H9 (cell line): Measurements from ENCODE around the gene PCYT2. TPM values are rescaled to one million over a fixed set of nuclear protein-coding genes. Genes with fewer than 3 reads are reported as not detected.

Experiments
- DNase-seq: peaks from one replicate; pipeline ENCODE4 v3.0.0-alpha.2; 2017
- H2AFZ ChIP-seq: one replicate; pipeline ENCODE4 v1.6.1; 2013; ENCODE audit warnings: mild to moderate bottlenecking, low read length, control low read depth, moderate library complexity
- H2AK5ac ChIP-seq: 2 replicates; pipeline ENCODE4 v1.6.1; 2013; ENCODE audit warnings: low read length, control low read depth, mixed read lengths; ENCODE audit not compliant: insufficient read length
- H2BK120ac ChIP-seq: one replicate; pipeline ENCODE4 v1.6.1; 2013; ENCODE audit warnings: low read depth, mild to moderate bottlenecking, low read length, control low read depth, inconsistent platforms; ENCODE audit not compliant: poor library complexity, severe bottlenecking
- H2BK12ac ChIP-seq: 2 replicates; pipeline ENCODE4 v1.6.1; 2013; ENCODE audit warnings: low read length, control low read depth, mixed read lengths, low read depth; ENCODE audit not compliant: insufficient read length
- H2BK15ac ChIP-seq: 2 replicates; pipeline ENCODE4 v1.6.1; 2013; ENCODE audit warnings: low read depth, low read length, control low read depth
- H2BK20ac ChIP-seq: one replicate; pipeline ENCODE4 v1.6.1; 2013; ENCODE audit warnings: low read depth, mild to moderate bottlenecking, low read length, control low read depth, inconsistent platforms; ENCODE audit not compliant: poor library complexity, severe bottlenecking
- H2BK5ac ChIP-seq: 2 replicates; pipeline ENCODE4 v1.6.1; 2013; ENCODE audit warnings: low read length, control low read depth, mixed read lengths; ENCODE audit not compliant: insufficient read length
- H3K14ac ChIP-seq: 2 replicates; pipeline ENCODE4 v1.6.1; 2013; ENCODE audit warnings: low read length, control low read depth; ENCODE audit not compliant: insufficient read depth
- H3K18ac ChIP-seq: 2 replicates; pipeline ENCODE4 v1.6.1; 2013; ENCODE audit warnings: low read depth, mild to moderate bottlenecking, mixed read lengths, low read length, control low read depth; ENCODE audit not compliant: insufficient read length
- H3K23ac ChIP-seq: 2 replicates; pipeline ENCODE4 v1.6.1; 2013; ENCODE audit warnings: low read length, control low read depth, mixed read lengths, low read depth; ENCODE audit not compliant: insufficient read length
- H3K23me2 ChIP-seq: 2 replicates; pipeline ENCODE4 v1.6.1; 2013; ENCODE audit warnings: low read depth, mild to moderate bottlenecking, mixed read lengths, low read length, control low read depth; ENCODE audit not compliant: insufficient read length, poor library complexity, severe bottlenecking
- H3K27ac ChIP-seq: 2 replicates; pipeline ENCODE4 v1.5.1; 2013; ENCODE audit warnings: low read length, control low read depth, mixed read lengths, low read depth; ENCODE audit not compliant: insufficient read length
- H3K27me3 ChIP-seq: 2 replicates; pipeline ENCODE4 v1.6.1; 2013; ENCODE audit warnings: low read length, control low read depth, inconsistent platforms; ENCODE audit not compliant: insufficient read depth
- H3K4ac ChIP-seq: 2 replicates; pipeline ENCODE4 v1.6.1; 2013; ENCODE audit warnings: low read depth, mild to moderate bottlenecking, control low read depth, inconsistent platforms, low read length, moderate library complexity
- H3K4me1 ChIP-seq: 2 replicates; pipeline ENCODE4 v1.6.1; 2013; ENCODE audit warnings: low read length, control low read depth, inconsistent platforms; ENCODE audit not compliant: insufficient read depth
- H3K4me2 ChIP-seq: 2 replicates; pipeline ENCODE4 v1.6.1; 2013; ENCODE audit warnings: low read length, control low read depth, mixed read lengths; ENCODE audit not compliant: insufficient read length, insufficient read depth
- H3K56ac ChIP-seq: 2 replicates; pipeline ENCODE4 v1.6.1; 2013; ENCODE audit warnings: low read depth, mild to moderate bottlenecking, mixed read lengths, low read length, control low read depth; ENCODE audit not compliant: insufficient read length
- H3K79me1 ChIP-seq: 2 replicates; pipeline ENCODE4 v1.6.1; 2013; ENCODE audit warnings: low read depth, mild to moderate bottlenecking, moderate library complexity, low read length, control low read depth, inconsistent platforms; ENCODE audit not compliant: insufficient read depth, poor library complexity, severe bottlenecking
- H3K79me2 ChIP-seq: 2 replicates; pipeline ENCODE4 v1.6.1; 2013; ENCODE audit warnings: low read length, control low read depth, inconsistent platforms; ENCODE audit not compliant: insufficient read depth
- H3K9ac ChIP-seq: 2 replicates; pipeline ENCODE4 v1.6.1; 2013; ENCODE audit warnings: low read length, control low read depth, mixed read lengths; ENCODE audit not compliant: insufficient read length; ENCODE audit errors: extremely low read depth
- H3K9me3 ChIP-seq: one replicate; pipeline ENCODE4 v1.6.1; 2013; ENCODE audit warnings: low read depth, low read length, inconsistent platforms; ENCODE audit not compliant: control insufficient read depth
- H3T11ph ChIP-seq: one replicate; pipeline ENCODE4 v1.6.1; 2013; ENCODE audit warnings: mild to moderate bottlenecking, low read length, control low read depth, inconsistent platforms
- H4K20me1 ChIP-seq: one replicate; pipeline ENCODE4 v1.6.1; 2013; ENCODE audit not compliant: control insufficient read depth, insufficient read length, insufficient read depth
- H4K5ac ChIP-seq: 2 replicates; pipeline ENCODE4 v1.6.1; 2013; ENCODE audit warnings: low read depth, mild to moderate bottlenecking, mixed read lengths, low read length, control low read depth; ENCODE audit not compliant: insufficient read length
- H4K8ac ChIP-seq: replicated peaks from 2 replicates; pipeline ENCODE4 v1.6.1; 2013; ENCODE audit warnings: low read length, control low read depth, mixed read lengths, low read depth; ENCODE audit not compliant: insufficient read length
- H4K91ac ChIP-seq: 2 replicates; pipeline ENCODE4 v1.6.1; 2013; ENCODE audit warnings: low read depth, mild to moderate bottlenecking, moderate library complexity, mixed read lengths, low read length, control low read depth; ENCODE audit not compliant: insufficient read length
- H3K27ac Mint-ChIP-seq, 3 experiments: 2 replicates in 2 of 3; 3 replicates in 1 of 3; pipeline ENCODE4 v1.8.0; 2020 to 2021; ENCODE audit warnings: mixed read lengths in 3 of 3, mild to moderate bottlenecking in 1 of 3, moderate library complexity in 1 of 3
- H3K27me3 Mint-ChIP-seq: 2 replicates; pipeline ENCODE4 v1.8.0; 2021; ENCODE audit warnings: low read depth, mild to moderate bottlenecking, moderate library complexity, mixed read lengths
- H3K36me3 Mint-ChIP-seq, 3 experiments: 2 replicates in 2 of 3; 3 replicates in 1 of 3; pipeline ENCODE4 v1.8.0; 2020 to 2021; ENCODE audit warnings: low read depth in 3 of 3, mixed read lengths in 3 of 3; ENCODE audit not compliant: insufficient read depth in 1 of 3
- H3K4me1 Mint-ChIP-seq, 2 experiments: 2 replicates each; pipeline ENCODE4 v1.8.0; 2020; ENCODE audit warnings: mixed read lengths in 2 of 2
- H3K4me3 Mint-ChIP-seq, 2 experiments: 2 replicates in 1 of 2; 3 replicates in 1 of 2; pipeline ENCODE4 v1.8.0; 2020 to 2021; ENCODE audit warnings: mild to moderate bottlenecking in 2 of 2, mixed read lengths in 2 of 2, moderate library complexity in 1 of 2
- H3K9me3 Mint-ChIP-seq, 2 experiments: 2 replicates in 1 of 2; 3 replicates in 1 of 2; pipeline ENCODE4 v1.8.0; 2020; ENCODE audit warnings: mild to moderate bottlenecking in 2 of 2, mixed read lengths in 2 of 2, moderate library complexity in 1 of 2
- WGBS: extraction: QIAGEN DNeasy Blood & Tissue Kit; methylation state at CpG from one replicate; pipeline ENCODE4 v1.1.7; 2013; ENCODE audit warnings: missing lambda C conversion rate, low lambda C conversion rate, mixed read lengths; ENCODE audit not compliant: insufficient read length; ENCODE audit errors: extremely low coverage; 5-methylcytosine and 5-hydroxymethylcytosine counted together
- total RNA-seq: library from RNA; stranded (reverse); gene quantifications from 2 replicates; pipeline ENCODE4 v1.2.1, GENCODE V29; 2021
- TF ChIP-seq, protein P1 (sequence below): fragments of 200-600 bp; sonication (generic); conservative IDR thresholded peaks from 3 replicates; pipeline ENCODE4 v1.8.0; 2021; ENCODE audit warnings: antibody characterized with exemption, mild to moderate bottlenecking

The PCYT2 gene
- total RNA-seq, 1 experiment from 2014 or later = 24.5 TPM

DNA sequence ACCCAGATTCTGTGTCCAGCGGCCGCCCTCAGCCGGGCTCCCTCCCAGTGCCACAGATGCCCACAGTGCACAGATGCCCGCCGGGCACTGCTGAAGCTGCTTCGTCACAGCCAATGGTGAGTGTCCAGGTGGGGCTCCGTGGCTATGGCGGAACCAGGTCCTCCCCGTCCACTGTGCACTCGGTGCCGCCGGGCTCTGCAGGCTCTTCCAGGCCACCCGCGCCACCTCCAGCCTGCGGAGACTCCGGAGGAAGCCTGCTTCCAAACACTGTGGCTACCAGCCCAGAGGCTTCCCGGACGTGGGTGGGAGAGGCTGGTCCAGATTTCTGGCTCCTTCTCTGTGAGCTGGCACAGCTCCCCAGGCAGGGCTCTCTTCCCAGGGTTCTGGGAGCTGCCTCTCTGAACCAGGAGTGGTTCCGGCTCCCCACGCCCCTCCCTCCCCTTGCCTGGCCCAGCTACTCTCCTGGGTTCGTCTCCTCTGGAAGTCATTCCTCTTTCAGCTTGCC is 28.7 kb upstream of the PCYT2 start:
- Histone ChIP-seq H3K18ac (no peak overlapping the region), H2AFZ (no peak overlapping the region), H4K8ac (no peak overlapping the region), H4K5ac (no peak overlapping the region), H2BK20ac (no peak overlapping the region), H3K9me3 (no peaks in the 10 kb centered on the region), H3K27ac (no peak overlapping the region), H3K4ac (no peak overlapping the region), H3K56ac (no peak overlapping the region), H3T11ph (no peak overlapping the region), H3K27me3 (no peaks in the 10 kb centered on the region), H3K9ac (no peak overlapping the region), H3K14ac (no peak overlapping the region), H4K20me1 (no peaks in the 10 kb centered on the region), H2BK15ac (no peak overlapping the region), H3K4me2 (no peak overlapping the region), H3K23me2 (peaks cover 4% of the 10 kb centered on the region), H4K91ac (no peak overlapping the region), H3K23ac (no peak overlapping the region), H2BK12ac (no peak overlapping the region), H2BK5ac (no peak overlapping the region), H3K4me1 (no peaks in the 10 kb centered on the region; the same call in 1 of the 2 replicates), H3K79me1 (peaks cover 3% of the 10 kb centered on the region), H2BK120ac (no peak overlapping the region), H3K79me2 (peaks cover 2% of the 10 kb centered on the region; the same call in 1 of the 2 replicates), H2AK5ac (no peak overlapping the region)
- TF ChIP-seq, protein P1, sequence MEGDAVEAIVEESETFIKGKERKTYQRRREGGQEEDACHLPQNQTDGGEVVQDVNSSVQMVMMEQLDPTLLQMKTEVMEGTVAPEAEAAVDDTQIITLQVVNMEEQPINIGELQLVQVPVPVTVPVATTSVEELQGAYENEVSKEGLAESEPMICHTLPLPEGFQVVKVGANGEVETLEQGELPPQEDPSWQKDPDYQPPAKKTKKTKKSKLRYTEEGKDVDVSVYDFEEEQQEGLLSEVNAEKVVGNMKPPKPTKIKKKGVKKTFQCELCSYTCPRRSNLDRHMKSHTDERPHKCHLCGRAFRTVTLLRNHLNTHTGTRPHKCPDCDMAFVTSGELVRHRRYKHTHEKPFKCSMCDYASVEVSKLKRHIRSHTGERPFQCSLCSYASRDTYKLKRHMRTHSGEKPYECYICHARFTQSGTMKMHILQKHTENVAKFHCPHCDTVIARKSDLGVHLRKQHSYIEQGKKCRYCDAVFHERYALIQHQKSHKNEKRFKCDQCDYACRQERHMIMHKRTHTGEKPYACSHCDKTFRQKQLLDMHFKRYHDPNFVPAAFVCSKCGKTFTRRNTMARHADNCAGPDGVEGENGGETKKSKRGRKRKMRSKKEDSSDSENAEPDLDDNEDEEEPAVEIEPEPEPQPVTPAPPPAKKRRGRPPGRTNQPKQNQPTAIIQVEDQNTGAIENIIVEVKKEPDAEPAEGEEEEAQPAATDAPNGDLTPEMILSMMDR = no peak
- peaks cover 2 to 14% (median 4%) of the 10 kb centered on the region in 3 experiments; a peak in 6 of 7 replicates for H3K36me3 Mint-ChIP-seq
- H3K9me3 Mint-ChIP-seq = no peaks in the 10 kb centered on the region
- DNase-seq = no peak
- WGBS = no CpG with 5 or more reads among the region's 21 CpGs
- H3K27ac Mint-ChIP-seq = no peak overlapping the region
- no peak overlapping the region for H3K4me3 Mint-ChIP-seq
- H3K27me3 Mint-ChIP-seq = peaks cover 61% of the 10 kb centered on the region
- peaks cover 9 to 30% of the 10 kb centered on the region in 2 experiments for H3K4me1 Mint-ChIP-seq
